ENCODE data around the gene TMEFF1. TPM values are rescaled to one million over a fixed set of nuclear protein-coding genes. Genes with fewer than 3 reads are reported as not detected.
"Not testable (repeated sequence)": the region's sequence is repeated elsewhere in the genome, so short reads cannot be mapped to it uniquely, and the experiment has no call there.

TMEFF1 gene
- total RNA-seq, 4 donors from 2014 or later, result 2.0 to 10.4 (median 4.8) TPM

GRCh38 chr9:100511205-100511604, 38.3 kb downstream of the TMEFF1 start:
- DNase-seq, result no peak
- Histone ChIP-seq H3K9me3 (no peaks in the 10 kb centered on the region), H3K4me3 (replicated peaks in 1 of 3) (no peak overlapping the region), H3K27me3 (no peaks in the 10 kb centered on the region), H3K4me1 (peaks cover 0 to 4% of the 10 kb centered on the region in 2 donors), H3K27ac (no peak overlapping the region), H3K36me3 (no peaks in the 10 kb centered on the region)
- 94 to 100% methylated on average over 1 of the region's 1 CpG for WGBS, 2 donors
- intact Hi-C loops (cut with DNase I), result no loop called here
- TF ChIP-seq CTCF (IDR thresholded peaks at IDR 0.05) (no peak), POLR2A (IDR thresholded peaks at IDR 0.05) (no peak)

- TF ChIP-seq CTCF (IDR thresholded peaks at IDR 0.05), result no peak
- no peak for TF ChIP-seq POLR2A (IDR thresholded peaks at IDR 0.05)
- Histone ChIP-seq H3K27ac (peak overlapping the region; percentile 15 to 55 (median 48)), H3K4me3 (replicated peaks in 1 of 3) (no peak overlapping the region), H3K4me1 (peaks cover 0 to 4% of the 10 kb centered on the region in 2 donors), H3K36me3 (no peaks in the 10 kb centered on the region), H3K9me3 (no peaks in the 10 kb centered on the region), H3K27me3 (no peaks in the 10 kb centered on the region)
- intact Hi-C loops (cut with DNase I), result no loop called here
- DNase-seq, result peak in 1 of 2 donors; percentile 28
- 54 to 59% methylated on average over 6 of the region's 6 CpGs for WGBS, 2 donors
Measured at GRCh38 chr9:100515578-100516494, 42.9 kb downstream of the TMEFF1 start.

- no peak for DNase-seq
- 80 to 90% methylated on average over 3 of the region's 3 CpGs for WGBS, 2 donors
- no peak for TF ChIP-seq POLR2A (IDR thresholded peaks at IDR 0.05)
- TF ChIP-seq CTCF (IDR thresholded peaks at IDR 0.05), result no peak
- intact Hi-C loops (cut with DNase I), result no loop called here
- Histone ChIP-seq H3K27ac (no peak overlapping the region), H3K9me3 (no peaks in the 10 kb centered on the region), H3K27me3 (no peaks in the 10 kb centered on the region), H3K4me3 (replicated peaks in 1 of 3) (no peak overlapping the region), H3K36me3 (no peaks in the 10 kb centered on the region), H3K4me1 (no peaks in the 10 kb centered on the region)
Measured at GRCh38 chr9:100521282-100521681, 48.3 kb downstream of the TMEFF1 start.

- Histone ChIP-seq H3K4me1 (no peaks in the 10 kb centered on the region), H3K36me3 (no peaks in the 10 kb centered on the region), H3K4me3 (replicated peaks in 1 of 3) (no peak overlapping the region), H3K9me3 (no peaks in the 10 kb centered on the region), H3K27me3 (no peaks in the 10 kb centered on the region), H3K27ac (no peak overlapping the region)
- TF ChIP-seq POLR2A (IDR thresholded peaks at IDR 0.05) (no peak), CTCF (IDR thresholded peaks at IDR 0.05) (no peak)
- intact Hi-C loops (cut with DNase I), result no loop called here
- DNase-seq, result no peak
- 97 to 100% methylated on average over 2 of the region's 2 CpGs for WGBS, 2 donors
Measured at GRCh38 chr9:100525563-100525962, 52.6 kb downstream of the TMEFF1 start.

- H3K27ac ChIP-seq; intact Hi-C loops (cut with DNase I); H3K36me3 ChIP-seq; DNase-seq; H3K4me3 ChIP-seq (replicated peaks in 1 of 3); H3K4me1 ChIP-seq; H3K9me3 ChIP-seq; H3K27me3 ChIP-seq: not testable (repeated sequence)
- 95% methylated on average over 30 of the region's 30 CpGs for WGBS, 2 donors
Measured at GRCh38 chr9:100527180-100527794, 54.3 kb downstream of the TMEFF1 start.

All from thyroid gland (tissue), 4 donors.